Measurements from ENCODE around the gene TBXAS1. TPM values are rescaled to one million over a fixed set of nuclear protein-coding genes. Genes with fewer than 3 reads are reported as not detected.

The TBXAS1 gene
- total RNA-seq, 1 experiment from 2014 or later = 2.2 TPM

DNA sequence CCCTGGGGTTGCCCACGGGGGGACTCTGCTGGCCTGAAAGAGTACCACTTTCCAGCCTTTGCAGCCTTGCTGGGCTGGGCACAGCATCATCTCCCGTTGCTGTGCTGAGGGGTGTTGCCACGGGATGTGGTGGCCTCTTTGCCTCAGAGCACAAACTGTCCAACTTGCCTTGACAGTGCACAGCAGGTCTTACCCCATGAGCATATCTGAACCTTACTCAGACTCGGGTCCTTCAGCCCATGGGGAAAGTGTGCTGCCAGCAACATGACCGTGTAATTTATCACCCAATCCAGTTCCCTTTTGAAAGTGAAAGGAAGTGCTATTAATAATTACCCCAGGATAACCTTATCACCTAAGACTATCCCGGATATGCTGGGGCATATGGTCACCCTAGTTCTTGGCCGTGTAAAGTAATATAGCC is 46.8 kb downstream of the TBXAS1 start:
- no peaks in the 10 kb centered on the region for H3K4me1 ChIP-seq (replicated peaks; ENCODE audit: insufficient read depth)
- DNase-seq = no peak
- H3K27ac ChIP-seq = no peak overlapping the region
- no peaks in the 10 kb centered on the region for H3F3A ChIP-seq (ENCODE audit: insufficient read depth, low read depth)
- no peaks in the 10 kb centered on the region for H3K27me3 ChIP-seq (ENCODE audit: insufficient read depth, low read depth)
- H4K20me1 ChIP-seq (ENCODE audit: insufficient read depth) = no peaks in the 10 kb centered on the region; the same call in 1 of the 2 replicates
- H3K4me3 ChIP-seq = no peak overlapping the region
- no peak overlapping the region for H3K4me2 ChIP-seq
- intact Hi-C loops (cut with micrococcal nuclease; ENCODE audit: unreplicated experiment) = no loop called here
- H3K36me3 ChIP-seq (ENCODE audit: low read depth) = no peaks in the 10 kb centered on the region
- no TSS peak for BruUV-seq (replicated peaks)
- no peak for TF ChIP-seq EZH2 (IDR thresholded peaks at IDR 0.05; ENCODE audit: low read depth)
- TF ChIP-seq, protein P1, sequence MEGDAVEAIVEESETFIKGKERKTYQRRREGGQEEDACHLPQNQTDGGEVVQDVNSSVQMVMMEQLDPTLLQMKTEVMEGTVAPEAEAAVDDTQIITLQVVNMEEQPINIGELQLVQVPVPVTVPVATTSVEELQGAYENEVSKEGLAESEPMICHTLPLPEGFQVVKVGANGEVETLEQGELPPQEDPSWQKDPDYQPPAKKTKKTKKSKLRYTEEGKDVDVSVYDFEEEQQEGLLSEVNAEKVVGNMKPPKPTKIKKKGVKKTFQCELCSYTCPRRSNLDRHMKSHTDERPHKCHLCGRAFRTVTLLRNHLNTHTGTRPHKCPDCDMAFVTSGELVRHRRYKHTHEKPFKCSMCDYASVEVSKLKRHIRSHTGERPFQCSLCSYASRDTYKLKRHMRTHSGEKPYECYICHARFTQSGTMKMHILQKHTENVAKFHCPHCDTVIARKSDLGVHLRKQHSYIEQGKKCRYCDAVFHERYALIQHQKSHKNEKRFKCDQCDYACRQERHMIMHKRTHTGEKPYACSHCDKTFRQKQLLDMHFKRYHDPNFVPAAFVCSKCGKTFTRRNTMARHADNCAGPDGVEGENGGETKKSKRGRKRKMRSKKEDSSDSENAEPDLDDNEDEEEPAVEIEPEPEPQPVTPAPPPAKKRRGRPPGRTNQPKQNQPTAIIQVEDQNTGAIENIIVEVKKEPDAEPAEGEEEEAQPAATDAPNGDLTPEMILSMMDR (conservative IDR thresholded peaks at IDR 0.05) = no peak
- POLR2A ChIA-PET (ENCODE audit: unreplicated experiment) = no interaction called here
- CTCF ChIA-PET = no interaction called here
- H3K79me2 ChIP-seq (ENCODE audit: low read depth) = no peaks in the 10 kb centered on the region
- H2AFZ ChIP-seq = no peak overlapping the region
- no peaks in the 10 kb centered on the region for H3K9me2 ChIP-seq (ENCODE audit: insufficient read depth)
- H3K9me3 ChIP-seq (ENCODE audit: insufficient read depth, low read depth) = no peaks in the 10 kb centered on the region

DNA sequence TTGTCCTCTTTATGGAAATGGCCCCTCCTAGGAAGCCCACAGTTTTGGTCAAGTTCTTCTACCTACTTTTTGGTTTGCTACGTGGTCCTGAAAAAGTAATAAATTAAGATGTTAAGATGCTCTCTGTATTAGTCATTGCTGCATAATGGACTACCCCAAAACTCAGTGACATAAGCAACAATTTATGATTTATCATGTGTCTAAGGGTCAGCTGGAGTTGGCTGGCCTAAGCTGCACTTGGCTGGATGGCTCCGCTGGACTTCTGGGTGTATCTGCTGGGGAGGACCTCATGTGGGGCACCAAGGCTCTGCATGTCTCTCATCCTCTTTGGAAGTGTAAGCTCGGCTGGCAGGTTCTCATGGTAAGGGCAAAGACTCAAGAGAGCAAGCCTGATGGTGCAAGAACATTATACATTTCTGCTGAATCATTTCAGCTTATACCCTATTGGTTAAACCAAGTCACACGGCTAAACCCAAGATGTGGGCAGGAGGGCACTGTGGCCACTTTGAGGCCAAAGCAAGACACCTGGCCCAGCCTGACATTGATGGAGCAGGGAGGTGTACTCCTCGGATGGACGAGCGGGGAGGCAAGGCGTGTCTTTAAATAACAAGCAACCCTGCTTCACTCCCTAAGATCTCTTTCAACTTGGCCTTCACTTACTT is 47.7 kb downstream of the TBXAS1 start:
- DNase-seq = no peak
- H3K27ac ChIP-seq = no peak overlapping the region
- no TSS peak for BruUV-seq (replicated peaks)
- H3K79me2 ChIP-seq (ENCODE audit: low read depth) = no peaks in the 10 kb centered on the region
- no peaks in the 10 kb centered on the region for H3K4me1 ChIP-seq (replicated peaks; ENCODE audit: insufficient read depth)
- H3K36me3 ChIP-seq (ENCODE audit: low read depth) = no peaks in the 10 kb centered on the region
- H4K20me1 ChIP-seq (ENCODE audit: insufficient read depth) = no peaks in the 10 kb centered on the region; the same call in 1 of the 2 replicates
- no peaks in the 10 kb centered on the region for H3F3A ChIP-seq (ENCODE audit: insufficient read depth, low read depth)
- H3K4me2 ChIP-seq = no peak overlapping the region
- H2AFZ ChIP-seq = no peak overlapping the region
- H3K9me2 ChIP-seq (ENCODE audit: insufficient read depth) = no peaks in the 10 kb centered on the region
- no peaks in the 10 kb centered on the region for H3K27me3 ChIP-seq (ENCODE audit: insufficient read depth, low read depth)
- no peaks in the 10 kb centered on the region for H3K9me3 ChIP-seq (ENCODE audit: insufficient read depth, low read depth)
- ChIA-PET CTCF (no interaction called here), POLR2A (ENCODE audit: unreplicated experiment) (no interaction called here)
- no peak for TF ChIP-seq EZH2 (IDR thresholded peaks at IDR 0.05; ENCODE audit: low read depth)
- TF ChIP-seq, protein P1 (conservative IDR thresholded peaks at IDR 0.05) = no peak
- intact Hi-C loops (cut with micrococcal nuclease; ENCODE audit: unreplicated experiment) = no loop called here
- H3K4me3 ChIP-seq = no peak overlapping the region

DNA sequence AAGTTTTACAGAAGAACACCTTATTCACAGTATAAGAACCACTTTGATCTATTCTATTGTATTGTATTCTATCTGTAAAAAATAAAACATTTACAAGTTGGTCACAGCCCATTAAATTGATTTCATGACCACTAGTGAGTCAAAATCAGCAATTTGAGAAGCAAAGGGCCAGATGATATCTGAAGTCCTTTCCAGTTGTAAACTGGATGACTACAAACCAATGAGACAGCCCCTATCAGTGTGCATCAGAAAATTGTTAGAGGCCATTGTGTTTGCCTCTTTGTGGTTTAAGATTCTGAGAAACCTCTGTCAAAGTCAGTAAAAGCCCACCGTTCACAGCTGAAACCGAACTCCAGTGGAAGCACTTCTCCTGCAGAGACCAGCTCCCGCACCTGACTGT is 54.8 kb downstream of the TBXAS1 start:
- intact Hi-C loops (cut with micrococcal nuclease; ENCODE audit: unreplicated experiment) = no loop called here
- Histone ChIP-seq H3K27ac (no peak overlapping the region), H3K4me1 (replicated peaks; ENCODE audit: insufficient read depth) (no peaks in the 10 kb centered on the region), H3K36me3 (ENCODE audit: low read depth) (no peaks in the 10 kb centered on the region), H3K9me3 (ENCODE audit: insufficient read depth, low read depth) (no peaks in the 10 kb centered on the region), H3K4me2 (no peak overlapping the region), H4K20me1 (ENCODE audit: insufficient read depth) (no peaks in the 10 kb centered on the region), H2AFZ (no peak overlapping the region), H3K9me2 (ENCODE audit: insufficient read depth) (no peaks in the 10 kb centered on the region), H3F3A (ENCODE audit: insufficient read depth, low read depth) (no peaks in the 10 kb centered on the region), H3K27me3 (ENCODE audit: insufficient read depth, low read depth) (no peaks in the 10 kb centered on the region), H3K79me2 (ENCODE audit: low read depth) (no peaks in the 10 kb centered on the region), H3K4me3 (no peak overlapping the region)
- POLR2A ChIA-PET (ENCODE audit: unreplicated experiment) = no interaction called here
- CTCF ChIA-PET = no interaction called here
- no TSS peak for BruUV-seq (replicated peaks)
- TF ChIP-seq EZH2 (IDR thresholded peaks at IDR 0.05; ENCODE audit: low read depth) = no peak
- TF ChIP-seq, protein P1 (conservative IDR thresholded peaks at IDR 0.05) = no peak
- DNase-seq = no peak
